ENCODE results near the gene VANGL1.

DNA sequence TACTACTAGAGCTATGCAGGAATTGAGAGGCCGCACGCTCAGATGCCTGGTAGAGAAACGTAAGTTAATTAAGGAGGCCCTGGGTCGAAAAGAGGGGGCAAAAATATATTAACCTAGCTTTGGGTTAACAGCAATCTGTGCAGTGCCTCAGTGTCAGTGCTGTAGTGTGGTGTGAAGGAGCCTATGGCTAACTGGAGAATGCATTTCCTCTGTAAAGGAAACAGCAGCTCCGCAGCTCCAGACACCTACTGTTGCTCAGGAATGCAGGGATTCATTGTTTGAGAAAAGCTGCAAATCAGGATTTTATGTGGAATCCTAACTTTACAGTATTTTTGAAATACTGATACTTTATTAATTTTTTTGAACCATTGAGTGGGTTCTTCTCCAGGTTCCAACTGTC, 18.4 kb downstream of the VANGL1 start:
- TF ChIP-seq, protein P1, sequence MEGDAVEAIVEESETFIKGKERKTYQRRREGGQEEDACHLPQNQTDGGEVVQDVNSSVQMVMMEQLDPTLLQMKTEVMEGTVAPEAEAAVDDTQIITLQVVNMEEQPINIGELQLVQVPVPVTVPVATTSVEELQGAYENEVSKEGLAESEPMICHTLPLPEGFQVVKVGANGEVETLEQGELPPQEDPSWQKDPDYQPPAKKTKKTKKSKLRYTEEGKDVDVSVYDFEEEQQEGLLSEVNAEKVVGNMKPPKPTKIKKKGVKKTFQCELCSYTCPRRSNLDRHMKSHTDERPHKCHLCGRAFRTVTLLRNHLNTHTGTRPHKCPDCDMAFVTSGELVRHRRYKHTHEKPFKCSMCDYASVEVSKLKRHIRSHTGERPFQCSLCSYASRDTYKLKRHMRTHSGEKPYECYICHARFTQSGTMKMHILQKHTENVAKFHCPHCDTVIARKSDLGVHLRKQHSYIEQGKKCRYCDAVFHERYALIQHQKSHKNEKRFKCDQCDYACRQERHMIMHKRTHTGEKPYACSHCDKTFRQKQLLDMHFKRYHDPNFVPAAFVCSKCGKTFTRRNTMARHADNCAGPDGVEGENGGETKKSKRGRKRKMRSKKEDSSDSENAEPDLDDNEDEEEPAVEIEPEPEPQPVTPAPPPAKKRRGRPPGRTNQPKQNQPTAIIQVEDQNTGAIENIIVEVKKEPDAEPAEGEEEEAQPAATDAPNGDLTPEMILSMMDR (IDR thresholded peaks at IDR 0.05), result no peak
- TF ChIP-seq EZH2 (IDR thresholded peaks at IDR 0.05) (no peak), EZH2phosphoT487 (IDR thresholded peaks at IDR 0.05) (no peak)

All from neural progenitor cell (in vitro differentiated cells).